NCI-H446 treated with DMSO at 0.1 percent for 48 hours (cell line): ENCODE data around the gene OR2C1.

ENCODE experiments used
- DNase-seq: peaks from one replicate; lab custom pipeline; 2025; lab: John Stamatoyannopoulos, UW

OR2C1 gene

DNA sequence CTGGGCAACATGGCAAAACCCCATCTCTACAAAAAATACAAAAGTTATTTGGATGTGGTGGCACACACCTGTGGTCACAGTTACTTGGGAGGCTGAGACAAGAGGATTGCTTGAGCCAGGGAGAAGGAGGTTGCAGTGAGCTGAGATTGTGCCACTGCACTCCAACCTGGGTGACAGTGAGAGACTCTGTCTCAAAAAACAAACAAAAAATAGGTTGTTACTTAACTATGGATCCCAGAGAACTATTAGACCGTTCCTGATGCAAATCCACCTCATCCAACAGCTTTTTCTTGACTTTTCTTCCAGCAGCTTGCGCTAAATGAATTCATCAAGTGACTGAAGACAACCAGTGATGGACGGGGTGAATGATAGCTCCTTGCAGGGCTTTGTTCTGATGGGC lies at the start of gene OR2C1:
TSS of gene OR2C1 (plus strand) at position 301 of the 400 bp plus-strand sequence. CDS start at position 353, 52 bp downstream.
- no peak for DNase-seq

DNA sequence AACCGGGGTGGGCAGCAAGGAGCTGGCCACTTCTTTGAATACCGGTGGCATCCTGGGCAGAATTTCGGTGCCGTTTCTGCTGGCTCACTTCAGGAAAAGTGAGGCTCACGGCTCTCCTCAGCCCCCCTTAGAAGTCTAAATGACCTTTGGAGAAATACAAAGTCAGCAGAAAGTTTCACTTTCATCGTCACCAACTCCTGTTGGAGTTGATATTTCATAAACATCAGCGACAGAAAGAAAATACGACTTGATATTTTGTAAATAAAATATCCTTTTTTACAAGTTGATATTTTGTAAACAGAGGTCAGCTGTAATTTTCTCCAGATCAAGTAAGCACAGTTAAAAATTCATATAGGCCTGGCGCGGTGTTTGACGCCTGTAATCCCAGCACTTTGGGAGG lies 49.6 kb upstream of the OR2C1 start:
- DNase-seq = no peak

DNA sequence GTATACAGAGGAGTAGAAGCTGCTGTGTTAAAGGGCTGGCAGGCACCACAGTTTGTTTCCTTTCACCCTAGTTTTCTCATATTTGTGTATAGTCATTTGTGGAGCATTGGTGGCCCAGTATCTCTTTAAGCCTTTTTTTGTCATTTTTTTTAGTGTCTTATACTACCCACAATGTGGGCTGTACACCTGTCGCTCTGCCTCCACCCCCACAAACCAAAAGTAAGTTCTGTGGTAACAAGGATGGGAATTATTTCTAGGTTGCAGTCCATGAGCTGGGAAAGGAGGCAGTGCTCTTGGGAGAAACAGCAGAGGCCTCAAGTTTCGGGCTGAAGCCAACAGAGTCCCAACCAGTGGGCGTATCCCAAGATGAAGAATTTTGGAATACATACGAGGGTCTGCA lies 44.2 kb upstream of the OR2C1 start:
- no peak for DNase-seq

DNA sequence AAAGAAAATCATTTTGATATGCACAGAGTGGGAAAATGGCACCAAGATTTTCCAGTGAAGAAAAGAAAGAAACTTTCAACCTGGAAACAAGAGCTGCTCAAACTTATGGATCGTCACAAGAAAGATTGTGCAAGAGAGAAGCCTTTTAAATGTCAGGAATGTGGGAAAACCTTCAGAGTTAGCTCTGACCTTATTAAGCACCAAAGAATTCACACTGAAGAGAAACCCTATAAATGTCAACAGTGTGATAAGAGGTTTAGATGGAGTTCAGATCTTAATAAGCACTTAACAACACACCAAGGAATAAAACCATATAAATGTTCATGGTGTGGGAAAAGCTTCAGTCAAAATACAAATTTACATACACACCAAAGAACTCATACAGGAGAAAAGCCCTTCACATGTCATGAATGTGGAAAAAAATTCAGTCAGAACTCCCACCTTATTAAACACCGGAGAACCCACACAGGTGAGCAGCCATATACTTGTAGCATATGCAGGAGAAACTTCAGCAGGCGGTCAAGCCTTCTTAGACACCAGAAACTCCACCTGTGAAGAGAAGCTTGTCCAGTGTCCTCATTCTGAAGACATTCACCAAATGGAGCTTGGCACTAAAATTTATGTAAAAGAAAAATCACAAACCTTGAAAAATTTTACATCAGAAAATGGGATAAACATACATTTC lies 38.2 kb upstream of the OR2C1 start:
- DNase-seq = no peak

DNA sequence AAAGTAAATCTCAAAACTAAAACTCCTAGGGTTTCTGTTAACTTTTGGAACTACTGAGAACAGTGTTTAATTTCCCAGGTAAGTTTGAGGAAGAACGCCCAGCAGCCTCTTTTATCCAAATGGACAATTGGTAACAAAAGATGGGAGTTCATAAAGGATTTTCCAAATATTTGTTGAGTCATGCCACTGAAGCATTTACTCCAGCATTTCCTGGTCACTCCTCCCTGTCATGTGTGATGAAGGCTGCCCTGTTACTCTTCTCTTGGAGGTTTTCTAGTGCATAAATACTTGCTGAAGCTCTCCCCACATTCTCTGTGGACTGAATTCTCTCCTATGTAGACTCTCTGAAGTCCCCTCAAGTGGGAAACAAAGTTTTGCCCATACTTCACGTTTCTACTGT lies 33.9 kb upstream of the OR2C1 start:
- DNase-seq = no peak

DNA sequence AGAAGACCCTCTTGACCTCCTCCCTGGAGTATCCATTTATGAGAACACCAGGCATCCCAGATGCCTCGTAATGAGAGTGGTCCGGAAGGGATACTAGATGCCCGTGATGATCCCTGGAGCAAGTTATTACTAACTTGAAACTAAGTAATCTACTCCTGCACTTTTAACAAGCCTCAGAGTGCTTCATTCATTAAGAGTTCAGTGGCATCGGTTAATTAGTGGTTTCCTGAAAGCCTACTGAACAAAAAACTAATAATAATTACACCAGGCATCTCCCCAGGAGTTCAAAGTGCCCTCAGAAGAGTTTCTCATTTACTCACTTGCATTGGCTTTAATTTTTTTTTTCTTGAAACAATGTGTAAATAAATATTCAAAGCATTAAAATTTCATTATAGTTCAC lies 28.2 kb upstream of the OR2C1 start:
- DNase-seq = no peak

DNA sequence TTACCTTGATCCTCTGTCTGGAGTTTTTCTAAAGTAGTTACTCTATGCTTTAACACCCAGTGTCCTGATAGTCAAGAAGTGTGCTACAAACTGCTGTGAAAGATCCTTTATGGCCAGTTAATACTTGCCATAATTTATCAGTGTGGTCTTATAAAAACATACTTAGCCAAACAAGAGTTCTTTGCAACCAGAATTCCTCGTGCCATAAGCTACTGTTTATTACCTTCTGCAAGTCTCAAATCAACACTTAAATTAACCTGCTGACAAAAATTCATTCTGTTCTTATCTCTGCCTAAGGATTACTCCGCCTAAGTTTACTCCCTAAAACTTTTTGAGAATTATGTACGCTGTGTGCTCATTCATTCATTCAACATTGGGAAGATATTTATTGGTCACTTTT lies 27.6 kb upstream of the OR2C1 start:
- DNase-seq = no peak

DNA sequence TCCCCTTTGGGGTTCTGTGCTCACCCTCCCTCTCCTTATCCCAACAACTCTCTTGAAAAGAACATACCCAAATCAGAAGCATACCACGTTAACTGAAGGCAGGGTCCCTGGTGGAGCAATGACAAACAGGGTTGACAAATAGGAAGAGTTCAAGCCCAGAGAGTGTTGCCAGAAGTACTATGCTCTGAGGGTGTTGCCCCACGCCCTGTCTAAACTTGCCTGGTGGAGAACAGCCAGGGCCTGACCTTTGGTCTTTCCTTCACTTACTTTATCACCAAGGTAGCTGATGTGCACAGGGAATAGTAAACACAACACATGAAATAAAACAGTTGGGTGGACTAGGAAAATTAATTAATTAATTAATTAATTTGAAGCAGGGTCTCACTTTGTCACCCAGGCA lies 27.0 kb upstream of the OR2C1 start:
- no peak for DNase-seq

DNA sequence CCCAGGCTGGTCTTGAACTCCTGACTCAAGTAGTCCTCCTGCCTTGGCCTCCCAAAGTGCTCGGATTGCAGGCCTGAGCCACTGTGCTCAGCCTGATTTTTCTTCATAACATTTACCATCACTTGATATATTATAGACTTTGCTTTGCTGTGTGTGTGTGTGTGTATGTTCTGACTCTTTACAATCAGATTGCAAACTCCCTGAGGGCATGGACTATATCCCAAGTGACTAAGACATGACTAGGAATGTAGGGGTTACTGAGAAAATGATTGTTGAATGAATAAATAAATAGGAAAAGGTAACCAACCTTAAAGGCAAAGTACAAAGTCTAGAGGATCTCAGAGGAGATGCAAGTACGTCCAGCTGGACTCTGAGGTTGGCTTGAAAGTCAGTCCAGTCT lies 9.6 kb upstream of the OR2C1 start:
- no peak for DNase-seq

DNA sequence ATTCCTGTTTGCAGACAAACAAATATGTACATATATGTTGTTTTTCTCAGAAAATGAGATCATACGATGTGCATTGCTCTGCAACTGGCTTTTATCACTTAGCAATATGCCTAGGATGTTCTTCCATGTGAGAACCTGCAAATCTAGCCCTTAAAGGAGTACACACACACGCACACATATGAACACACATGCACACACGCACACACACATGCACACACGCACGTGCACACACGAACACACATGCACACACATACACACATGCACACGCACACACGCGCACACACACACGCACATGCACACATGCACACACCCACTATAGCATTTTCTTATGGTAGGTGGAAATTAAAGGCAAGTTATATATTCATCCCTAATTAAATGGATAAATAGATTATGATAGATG lies 8.1 kb upstream of the OR2C1 start:
- no peak for DNase-seq

DNA sequence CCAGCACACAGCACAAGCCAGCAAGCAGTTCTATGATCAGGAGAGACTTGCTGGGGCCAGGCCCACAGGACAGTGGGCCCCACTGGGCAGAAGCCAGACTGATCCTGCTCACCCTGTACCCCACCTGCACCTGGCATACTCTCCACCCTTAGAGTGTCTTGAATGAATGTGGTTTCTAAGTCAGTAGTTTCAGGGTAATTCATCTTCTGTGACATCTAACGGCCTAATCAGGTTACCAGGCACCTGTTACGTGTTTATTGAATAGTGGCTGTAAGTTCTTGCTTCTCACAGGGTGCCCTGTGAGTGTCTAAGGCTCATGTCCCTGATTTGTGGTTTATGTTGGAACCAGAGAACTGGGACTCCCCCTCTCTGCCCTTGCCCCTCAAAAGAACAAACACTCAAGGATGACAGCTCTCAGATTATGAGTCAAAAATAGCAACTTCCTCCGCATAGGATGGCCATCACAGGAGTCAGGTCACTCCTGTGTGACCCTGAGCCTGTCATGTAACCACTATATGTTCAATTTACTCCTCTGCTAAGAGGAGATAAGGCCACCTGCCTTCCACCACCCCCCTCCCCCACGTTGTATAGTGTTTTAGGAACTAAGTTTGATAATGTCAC lies 7.0 kb upstream of the OR2C1 start:
- DNase-seq = no peak

DNA sequence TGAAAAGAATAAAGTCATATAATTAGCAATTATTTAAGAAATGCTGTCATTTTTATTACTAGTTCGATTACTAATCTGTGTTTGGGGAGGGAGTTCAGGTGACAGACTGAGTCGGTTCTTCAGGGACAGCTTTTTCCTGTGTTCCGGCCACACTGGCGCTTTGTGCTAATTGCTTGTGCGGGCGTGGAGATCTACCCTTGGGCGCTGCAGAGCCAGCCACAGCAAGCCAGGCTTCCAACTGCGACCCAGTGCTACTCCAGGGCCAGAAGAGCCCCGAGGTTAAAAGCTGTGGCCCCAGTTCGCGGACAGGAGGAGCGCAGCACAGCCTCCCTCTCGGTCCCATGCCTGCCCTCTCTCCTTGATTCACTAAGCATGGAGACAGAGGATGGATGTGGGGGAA lies 6.5 kb upstream of the OR2C1 start:
- no peak for DNase-seq

DNA sequence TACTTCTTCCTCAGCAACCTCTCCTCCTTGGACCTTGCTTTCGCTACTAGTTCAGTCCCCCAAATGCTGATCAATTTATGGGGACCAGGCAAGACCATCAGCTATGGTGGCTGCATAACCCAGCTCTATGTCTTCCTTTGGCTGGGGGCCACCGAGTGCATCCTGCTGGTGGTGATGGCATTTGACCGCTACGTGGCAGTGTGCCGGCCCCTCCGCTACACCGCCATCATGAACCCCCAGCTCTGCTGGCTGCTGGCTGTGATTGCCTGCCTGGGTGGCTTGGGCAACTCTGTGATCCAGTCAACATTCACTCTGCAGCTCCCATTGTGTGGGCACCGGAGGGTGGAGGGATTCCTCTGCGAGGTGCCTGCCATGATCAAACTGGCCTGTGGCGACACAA lies 429 bp downstream of the OR2C1 start:
- DNase-seq = no peak

DNA sequence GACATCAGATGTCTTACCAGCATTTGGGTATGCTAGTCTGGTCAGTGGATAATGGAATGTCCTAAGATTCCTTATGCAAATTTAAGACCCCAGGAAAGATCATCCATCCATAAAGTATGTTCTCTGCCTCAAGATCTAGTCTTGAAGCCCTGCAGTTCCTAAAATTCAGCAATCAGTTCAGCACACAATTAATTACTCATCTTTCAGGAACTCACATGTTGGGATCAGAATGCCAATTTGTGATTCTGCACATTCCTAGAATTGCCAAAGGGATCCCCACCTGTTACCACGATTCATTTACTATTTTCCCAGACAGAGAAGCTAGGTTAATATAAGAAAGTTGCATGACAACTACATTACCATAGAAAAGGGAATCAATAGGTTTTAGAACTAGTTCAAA lies 3.2 kb downstream of the OR2C1 start:
- no peak for DNase-seq

DNA sequence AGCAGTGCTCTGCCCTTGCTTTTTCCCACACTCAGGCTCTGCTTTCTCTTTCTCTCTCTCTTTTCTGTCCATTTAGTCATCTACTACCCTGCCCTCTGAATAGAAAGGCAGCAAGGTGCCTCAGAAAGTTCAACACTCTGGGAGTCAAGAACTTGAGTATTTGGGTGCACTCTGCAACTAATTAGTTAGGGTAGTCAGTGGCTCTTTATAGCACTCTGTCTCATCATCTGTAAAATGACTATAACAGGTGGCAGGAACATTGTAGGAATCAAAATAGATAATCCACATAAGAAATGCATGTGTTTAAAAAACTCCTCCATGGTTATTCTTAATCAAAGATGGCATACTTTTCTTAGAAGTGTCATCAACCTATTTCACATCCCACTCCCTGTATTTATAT lies 7.2 kb downstream of the OR2C1 start:
- DNase-seq = no peak

DNA sequence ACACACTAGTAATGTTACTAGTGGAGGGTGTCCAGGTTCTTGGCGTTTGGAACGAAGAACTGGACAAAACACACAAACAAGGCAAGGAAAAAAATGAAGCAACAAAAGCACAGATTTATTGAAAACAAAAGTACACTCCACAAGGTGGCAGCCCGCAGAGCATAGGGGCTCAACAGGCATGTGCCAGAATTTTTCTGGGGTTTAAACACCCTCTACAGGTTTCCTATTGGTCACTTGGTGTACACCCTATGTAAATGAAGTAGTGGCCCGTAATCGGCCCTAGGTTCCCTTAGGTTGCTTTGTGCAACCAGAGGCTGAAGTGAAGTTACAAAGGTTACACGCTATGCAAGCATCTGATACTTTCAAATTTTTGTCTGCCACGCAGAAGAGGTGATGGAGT lies 8.1 kb downstream of the OR2C1 start:
- no peak for DNase-seq

DNA sequence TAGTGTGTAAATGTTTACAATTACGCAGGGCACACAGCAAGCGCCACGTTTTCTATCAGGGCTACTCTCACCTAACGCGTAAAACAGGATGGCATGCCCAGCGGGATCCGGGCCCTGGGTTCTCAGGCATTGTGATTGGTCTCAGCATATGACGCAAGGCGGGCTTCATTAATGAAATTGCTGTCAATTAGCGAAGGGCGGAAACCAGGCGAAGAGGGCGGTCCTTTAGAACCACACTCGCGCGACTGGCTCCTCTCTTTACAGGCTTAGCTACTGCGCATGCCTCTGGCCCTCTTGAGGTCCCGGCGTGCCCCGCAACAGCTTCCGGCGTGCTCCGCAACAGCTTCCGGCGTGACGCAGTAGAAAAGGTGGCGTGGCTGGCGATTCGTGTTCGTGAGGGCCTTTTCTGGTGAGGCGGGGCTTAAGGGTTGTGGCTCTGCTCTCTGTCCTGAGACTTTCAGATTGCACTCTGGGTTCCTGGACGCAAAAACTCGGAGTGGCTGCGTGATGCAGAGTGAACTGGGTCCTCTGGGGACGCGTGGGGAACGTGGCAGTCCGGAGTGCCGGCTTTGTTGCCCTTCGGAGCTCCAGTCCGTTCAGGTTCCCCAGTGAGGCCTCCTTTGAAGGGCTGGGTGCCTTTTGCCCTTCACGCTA lies 9.2 kb downstream of the OR2C1 start:
- DNase-seq = peak; percentile 98

DNA sequence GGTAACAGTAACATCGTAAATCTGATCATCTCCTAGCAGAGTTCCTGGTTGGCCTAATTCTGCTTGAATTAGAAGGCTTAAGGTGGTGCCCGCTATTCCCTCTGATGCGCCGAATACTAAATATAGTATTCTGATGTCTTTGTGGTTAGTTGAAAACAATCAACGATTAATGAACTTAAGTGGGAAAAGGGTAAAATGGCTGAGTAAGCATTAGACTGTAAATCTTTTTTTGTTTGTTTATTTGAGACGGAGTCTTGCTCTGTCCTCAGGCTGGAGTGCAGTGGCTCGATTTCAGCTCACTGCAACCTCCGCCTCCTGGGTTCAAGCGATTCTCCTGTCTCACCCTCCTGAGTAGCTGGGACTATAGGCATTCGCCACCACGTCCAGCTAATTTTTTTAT lies 13.4 kb downstream of the OR2C1 start:
- no peak for DNase-seq

DNA sequence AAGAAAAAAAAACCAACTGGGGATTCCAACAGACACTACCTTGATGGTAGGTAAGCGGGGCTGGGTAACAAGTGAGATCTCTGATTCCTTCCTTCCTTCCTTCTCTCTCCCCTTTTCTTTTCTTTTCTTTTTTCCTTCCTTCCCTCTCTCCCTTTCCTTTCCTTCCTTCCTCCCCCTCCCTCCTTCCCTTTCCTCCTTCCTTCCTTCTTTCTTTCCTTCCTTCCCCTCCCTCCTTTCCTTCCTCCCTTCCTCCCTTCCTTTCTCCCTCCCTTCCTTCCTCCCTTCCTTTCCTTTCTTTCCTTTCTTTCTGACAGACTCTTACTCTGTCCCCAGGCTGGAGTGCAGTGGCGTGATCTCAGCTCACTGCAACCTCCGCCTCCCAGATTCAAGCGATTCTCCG lies 20.0 kb downstream of the OR2C1 start:
- no peak for DNase-seq

DNA sequence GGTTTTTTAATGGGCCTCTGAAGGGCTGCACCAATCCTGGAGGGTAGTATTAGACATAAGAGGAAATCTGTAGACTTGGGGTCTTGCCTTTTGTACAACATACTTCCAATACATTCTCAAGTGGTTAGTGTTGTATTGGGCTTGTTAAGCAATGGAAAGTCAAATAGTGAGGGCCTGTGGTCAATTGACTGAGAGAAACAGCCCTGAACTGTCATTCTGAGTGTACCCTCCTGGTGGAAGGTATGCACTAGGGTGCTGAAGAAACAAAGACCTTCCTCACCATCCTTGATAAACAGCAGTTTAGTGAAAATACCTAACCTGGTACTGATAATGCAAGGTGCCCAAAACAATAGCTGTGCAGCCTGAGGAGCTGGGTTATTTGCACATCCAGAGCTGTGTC lies 22.2 kb downstream of the OR2C1 start:
- DNase-seq = no peak

DNA sequence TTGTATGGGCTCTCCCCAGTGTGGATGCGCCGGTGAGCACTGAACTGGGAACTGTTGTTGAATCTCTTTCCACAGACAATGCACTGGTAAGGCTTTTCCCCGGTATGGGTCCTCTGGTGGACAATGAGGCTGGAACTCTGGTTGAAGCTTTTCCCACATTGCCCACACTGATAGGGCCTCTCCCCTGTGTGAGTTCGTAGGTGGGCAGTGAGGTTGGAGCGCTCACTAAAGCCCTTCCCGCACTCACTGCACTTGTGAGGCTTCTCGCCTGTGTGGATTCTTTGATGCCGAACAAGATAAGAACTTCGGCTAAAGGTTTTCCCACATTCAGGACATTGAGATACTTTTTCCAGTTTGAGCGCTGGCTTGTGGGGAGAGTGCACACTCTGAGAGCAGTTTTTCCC lies 27.4 kb downstream of the OR2C1 start:
- DNase-seq = no peak

DNA sequence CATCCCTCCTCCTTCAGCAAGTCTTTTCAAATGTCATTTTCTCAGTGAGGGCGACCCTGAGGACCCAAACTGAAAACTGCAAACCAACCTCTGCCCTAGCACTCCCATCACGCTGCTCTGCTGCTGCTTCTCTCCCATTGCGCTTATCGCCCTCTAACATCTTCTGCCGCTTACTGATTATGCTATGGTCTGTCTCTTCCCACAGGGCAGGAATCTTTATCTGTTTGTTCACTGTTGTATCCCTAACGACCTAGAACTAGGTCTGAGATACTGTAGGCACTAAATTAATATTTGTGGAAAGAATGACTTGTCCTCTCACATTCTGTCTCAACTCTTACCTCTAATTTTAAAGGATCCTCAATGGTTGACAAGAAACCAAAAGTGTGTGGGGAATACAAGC lies 32.6 kb downstream of the OR2C1 start:
- DNase-seq = no peak

DNA sequence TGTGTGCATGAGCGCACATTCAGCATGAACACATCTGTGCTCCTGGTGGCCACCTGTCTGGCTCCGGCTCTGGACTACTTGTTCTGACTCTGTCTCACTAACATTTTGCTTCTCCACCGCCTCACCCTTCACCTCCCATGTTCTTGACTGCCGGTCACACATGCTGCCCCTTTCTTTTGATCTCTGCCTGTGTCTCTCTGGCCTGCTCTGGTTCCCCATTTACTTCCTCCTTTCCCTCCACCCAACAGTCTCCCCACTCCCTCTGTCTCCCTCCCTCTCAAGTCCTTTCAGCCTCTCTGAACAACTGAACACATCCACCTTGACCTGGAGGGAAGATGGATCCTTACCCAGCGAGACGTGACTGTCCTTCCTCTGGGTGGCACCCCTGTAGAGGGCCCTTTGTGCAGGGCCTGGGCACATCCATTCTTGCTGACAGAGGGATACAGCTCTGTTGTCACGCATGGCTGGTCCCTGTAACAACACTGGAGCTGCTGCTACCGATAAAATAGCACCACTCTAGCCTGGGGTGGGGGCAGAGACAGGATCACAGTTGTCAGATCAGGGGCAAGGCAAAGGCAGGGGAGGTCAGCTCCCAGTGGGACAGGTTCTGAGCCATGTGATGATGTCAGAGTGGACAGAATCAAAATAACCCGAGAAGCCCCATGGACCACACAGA lies 34.1 kb downstream of the OR2C1 start:
- DNase-seq = no peak
